Measurements from ENCODE around the gene OR6S1. TPM values are rescaled to one million over a fixed set of nuclear protein-coding genes. Genes with fewer than 3 reads are reported as not detected.

Gene OR6S1
- total and polyA plus RNA-seq, 2 of the 8 experiments (the other 6 are each of a cell fraction or from before 2014, with no cell fraction given) = not detected

- H3K79me1 ChIP-seq (ENCODE audit: low read depth, low read length) = no peaks in the 10 kb centered on the region
- CTCF ChIA-PET (ENCODE audit: partially characterized antibody) = interaction anchor here (0.9 to 16.7 kb wide), 14 partner anchors 10 to 291 kb away, joined by 3 to 282 read pairs (median 7); partner anchors contain the start of gene RNASE1
- peak overlapping the region; percentile 60 to 79 for H3K4me2 ChIP-seq (ENCODE audit: insufficient read depth in 1 of 2, low read depth in 2 of 2, low read length in 2 of 2)
- H2BK15ac ChIP-seq (ENCODE audit: low read length) = no peak overlapping the region
- FAIRE-seq (no peak), DNase-seq (ENCODE audit: low read depth in 1 of 2, low spot score in 2 of 2) (no peak)
- no peaks in the 10 kb centered on the region for H3K27me3 ChIP-seq (replicated peaks in 1 of 4; ENCODE audit: control insufficient read depth in 3 of 4, extremely low read depth in 1 of 4, insufficient read depth in 3 of 4, low read length in 3 of 4)
- H3K4me1 ChIP-seq (replicated peaks in 1 of 4; ENCODE audit: control insufficient read depth in 3 of 4, insufficient read depth in 4 of 4, low read length in 3 of 4) = peaks cover 0 to 8% (median 4%) of the 10 kb centered on the region in 4 experiments; a peak in 5 of 7 replicates
- H3K18ac ChIP-seq (ENCODE audit: extremely low read depth, low read length) = no peak overlapping the region
- no peak overlapping the region for H3K56ac ChIP-seq (replicated peaks; ENCODE audit: insufficient read length, low read depth, low read length)
- H2AFZ ChIP-seq (ENCODE audit: low read length) = peak overlapping the region; percentile 97
- H3K23me2 ChIP-seq (ENCODE audit: low read depth, low read length) = peaks cover 27% of the 10 kb centered on the region
- no peak overlapping the region for H3K14ac ChIP-seq (ENCODE audit: insufficient read length)
- peak overlapping the region in 1 of 4 experiments; percentile 25; a peak in 2 of 7 replicates for H3K9ac ChIP-seq (replicated peaks in 1 of 4; ENCODE audit: extremely low read depth in 1 of 4, low read depth in 3 of 4, low read length in 3 of 4)
- H2BK5ac ChIP-seq (ENCODE audit: low read depth, low read length) = no peak overlapping the region; the same call in 1 of the 2 replicates
- H2BK120ac ChIP-seq (replicated peaks; ENCODE audit: low read depth, low read length) = no peak overlapping the region
- no peaks in the 10 kb centered on the region for H3K36me3 ChIP-seq (ENCODE audit: control insufficient read depth in 2 of 4, insufficient read depth in 4 of 4, low read length in 3 of 4)
- H4K91ac ChIP-seq (replicated peaks; ENCODE audit: insufficient read length, low read length) = no peak overlapping the region
- H3K9me3 ChIP-seq (ENCODE audit: insufficient read depth in 2 of 2, low read depth in 1 of 2, low read length in 1 of 2) = no peaks in the 10 kb centered on the region
- no peaks in the 10 kb centered on the region for H4K20me1 ChIP-seq (replicated peaks in 1 of 2; ENCODE audit: control insufficient read depth in 1 of 2, insufficient read depth in 2 of 2, low read length in 2 of 2)
- H2BK12ac ChIP-seq (ENCODE audit: low read depth, low read length) = no peak overlapping the region
- no peaks in the 10 kb centered on the region for H3K79me2 ChIP-seq (ENCODE audit: control insufficient read depth in 1 of 2, insufficient read depth in 2 of 2, low read length in 2 of 2)
- no peak overlapping the region for H3K4ac ChIP-seq (replicated peaks; ENCODE audit: insufficient read length, low read depth, low read length)
- no peak overlapping the region for H2AK5ac ChIP-seq (ENCODE audit: low read depth, low read length)
- 30% methylated on average over 7 of the region's 7 CpGs; no CpG with 5 or more reads in 1 of the 2 experiments for WGBS, 2 experiments (ENCODE audit: extremely low coverage in 1 of 2, insufficient coverage in 1 of 2, insufficient read length in 1 of 2, insufficient replicate concordance in 2 of 2, low coverage in 1 of 2, low lambda C conversion rate in 2 of 2, missing lambda C conversion rate in 1 of 2)
- H3K4me3 ChIP-seq (ENCODE audit: extremely low read depth in 1 of 4, insufficient read depth in 2 of 4, low read depth in 3 of 4, low read length in 4 of 4) = peak overlapping the region; percentile 67 to 99 (median 98)
- POLR2A ChIA-PET (ENCODE audit: partially characterized antibody) = interaction anchor here (0.9 to 2.3 kb wide), 12 partner anchors 12 to 348 kb away, joined by 3 to 8 read pairs (median 6); partner anchors contain the start of genes APEX1 and OSGEP
- no peak overlapping the region for H3K23ac ChIP-seq (ENCODE audit: insufficient read length)
- no peak overlapping the region for H3K27ac ChIP-seq (ENCODE audit: low read depth, low read length)
- H2BK20ac ChIP-seq (ENCODE audit: low read length) = no peak overlapping the region
- TF ChIP-seq BACH1 (IDR thresholded peaks at IDR 0.05; ENCODE audit: low read length) (peak; percentile 64; the same call in 1 of the 2 replicates), SUZ12 (IDR thresholded peaks at IDR 0.05; ENCODE audit: low read length) (no peak), CTCF (IDR thresholded peaks at IDR 0.05; ENCODE audit: control extremely low read depth in 1 of 3, insufficient read depth in 1 of 3, low read depth in 1 of 3, low read length in 3 of 3) (no peak), EGR1 (IDR thresholded peaks at IDR 0.05; ENCODE audit: borderline replicate concordance, low read depth, low read length) (no peak), SIN3A (conservative IDR thresholded peaks at IDR 0.05 in 1 of 2, IDR thresholded peaks at IDR 0.05 in 1 of 2; ENCODE audit: low read depth in 1 of 2, low read length in 2 of 2) (peak in 1 of 2 experiments; percentile 70; a peak in 2 of 4 replicates), CHD1 (IDR thresholded peaks at IDR 0.05; ENCODE audit: low read depth, low read length) (no peak), TAF1 (IDR thresholded peaks at IDR 0.05; ENCODE audit: low read depth, low read length) (no peak), ATF2 (IDR thresholded peaks at IDR 0.05; ENCODE audit: low read length) (no peak)
- no peak overlapping the region for H4K5ac ChIP-seq (ENCODE audit: insufficient read length, low read depth, low read length)
- no peak overlapping the region for H4K8ac ChIP-seq (ENCODE audit: extremely low read depth, insufficient read depth, low read length)
Measured at GRCh38 chr14:20680843-20681347, 39.4 kb upstream of the OR6S1 start.
